ENCODE measurements around the gene UGGT2. TPM values are rescaled to one million over a fixed set of nuclear protein-coding genes. Genes with fewer than 3 reads are reported as not detected.
A peak's percentile ranks its signal among the peaks of the same experiment; 100 is the strongest.

UGGT2 gene
- total and polyA plus RNA-seq, 9 of the 15 experiments (the other 6 are each of a cell fraction or from before 2014, with no cell fraction given): 3.5 to 24.5 (median 18.3) TPM

DNA sequence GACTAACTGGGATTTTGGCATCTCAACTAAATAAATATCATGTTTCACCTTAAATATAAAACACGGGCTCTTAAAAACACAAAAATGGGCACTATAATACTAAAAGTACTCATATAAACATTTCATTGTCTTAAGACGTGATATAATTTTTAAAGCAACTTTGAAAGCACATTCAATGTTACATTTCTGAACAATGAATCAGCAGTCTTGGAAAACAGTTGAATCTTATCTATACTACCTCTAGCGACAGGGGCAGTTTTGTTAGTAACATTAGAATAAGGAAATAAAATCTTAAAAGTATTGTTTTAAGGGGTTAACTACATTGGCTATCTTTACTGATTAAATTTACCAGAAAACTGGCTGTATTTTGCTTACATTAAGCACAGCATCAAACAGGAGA lies 156.9 kb downstream of the UGGT2 start (continued):
- TF ChIP-seq ZNF592 (IDR thresholded peaks at IDR 0.05) (0 out of 2 replicates have a peak, but pooled peaks have one; percentile 54), NFYB (IDR thresholded peaks at IDR 0.05; ENCODE audit: extremely low read depth, insufficient read length) (no peak), HDAC8 (tag; IDR thresholded peaks at IDR 0.05) (no peak), ETV1 (tag; conservative IDR thresholded peaks at IDR 0.05; ENCODE audit: low read depth) (no peak), ZFPM2 (CRISPR knock-in tag; IDR thresholded peaks at IDR 0.05) (no peak), ZNF696 (CRISPR knock-in tag; conservative IDR thresholded peaks at IDR 0.05) (no peak), DPF2 (IDR thresholded peaks at IDR 0.05) (peak; percentile 52), HOMEZ (CRISPR knock-in tag; IDR thresholded peaks at IDR 0.05) (no peak), TRIM25 (IDR thresholded peaks at IDR 0.05; ENCODE audit: borderline replicate concordance) (no peak), ELF2 (CRISPR knock-in tag; IDR thresholded peaks at IDR 0.05) (no peak), BMI1 (IDR thresholded peaks at IDR 0.05; ENCODE audit: low read length) (no peak), POLR2G (IDR thresholded peaks at IDR 0.05; ENCODE audit: low read depth, low read length) (no peak), NFIX (CRISPR knock-in tag; IDR thresholded peaks at IDR 0.05; ENCODE audit: low read depth) (no peak), TRIM24 (IDR thresholded peaks at IDR 0.05) (no peak), HIVEP1 (CRISPR knock-in tag; IDR thresholded peaks at IDR 0.05) (no peak), SMARCA5 (IDR thresholded peaks at IDR 0.05) (no peak), ZNF140 (CRISPR knock-in tag; IDR thresholded peaks at IDR 0.05) (no peak), ZEB2 (IDR thresholded peaks at IDR 0.05) (no peak)
- TF ChIP-seq, protein P1, sequence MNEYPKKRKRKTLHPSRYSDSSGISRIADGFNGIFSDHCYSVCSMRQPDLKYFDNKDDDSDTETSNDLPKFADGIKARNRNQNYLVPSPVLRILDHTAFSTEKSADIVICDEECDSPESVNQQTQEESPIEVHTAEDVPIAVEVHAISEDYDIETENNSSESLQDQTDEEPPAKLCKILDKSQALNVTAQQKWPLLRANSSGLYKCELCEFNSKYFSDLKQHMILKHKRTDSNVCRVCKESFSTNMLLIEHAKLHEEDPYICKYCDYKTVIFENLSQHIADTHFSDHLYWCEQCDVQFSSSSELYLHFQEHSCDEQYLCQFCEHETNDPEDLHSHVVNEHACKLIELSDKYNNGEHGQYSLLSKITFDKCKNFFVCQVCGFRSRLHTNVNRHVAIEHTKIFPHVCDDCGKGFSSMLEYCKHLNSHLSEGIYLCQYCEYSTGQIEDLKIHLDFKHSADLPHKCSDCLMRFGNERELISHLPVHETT (CRISPR knock-in tag; conservative IDR thresholded peaks at IDR 0.05 in 1 of 2, IDR thresholded peaks at IDR 0.05 in 1 of 2): no peak
- TF ChIP-seq, protein P2, sequence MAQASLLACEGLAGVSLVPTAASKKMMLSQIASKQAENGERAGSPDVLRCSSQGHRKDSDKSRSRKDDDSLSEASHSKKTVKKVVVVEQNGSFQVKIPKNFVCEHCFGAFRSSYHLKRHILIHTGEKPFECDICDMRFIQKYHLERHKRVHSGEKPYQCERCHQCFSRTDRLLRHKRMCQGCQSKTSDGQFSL (CRISPR knock-in tag; IDR thresholded peaks at IDR 0.05): no peak
- TF ChIP-seq, protein P2 (tag; IDR thresholded peaks at IDR 0.05): no peak
